IPS-18c (cell line): ENCODE results near the gene IL6R.
A peak's percentile ranks its signal among the peaks of the same experiment; 100 is the strongest.

Source experiments
- H3K4me3 ChIP-seq: 2 replicates; pipeline ENCODE4 v1.7.0; 2013; ENCODE audit warnings: low read depth, mild to moderate bottlenecking, low read length, moderate library complexity; ENCODE audit not compliant: insufficient read depth
- H3K9me3 ChIP-seq: one replicate; pipeline ENCODE4 v1.6.1; 2013; ENCODE audit warnings: mild to moderate bottlenecking, low read length, moderate library complexity; ENCODE audit not compliant: control insufficient read depth, insufficient read depth

The IL6R gene

GRCh38 chr1:154403983-154404382 lies 1.2 kb upstream of the IL6R start:
- no peak overlapping the region for H3K4me3 ChIP-seq
- H3K9me3 ChIP-seq = no peaks in the 10 kb centered on the region

GRCh38 chr1:154404511-154404931 lies 622 bp upstream of the IL6R start:
- H3K9me3 ChIP-seq = no peaks in the 10 kb centered on the region
- H3K4me3 ChIP-seq = no peak overlapping the region

GRCh38 chr1:154405747-154406571 lies 816 bp downstream of the IL6R start:
- Histone ChIP-seq H3K9me3 (no peaks in the 10 kb centered on the region), H3K4me3 (peak overlapping the region; percentile 51)

- H3K4me3 ChIP-seq = no peak overlapping the region
- no peaks in the 10 kb centered on the region for H3K9me3 ChIP-seq
Measured at GRCh38 chr1:154406572-154406879, 1.4 kb downstream of the IL6R start.

GRCh38 chr1:154406886-154407197 lies 1.7 kb downstream of the IL6R start:
- Histone ChIP-seq H3K4me3 (no peak overlapping the region), H3K9me3 (no peaks in the 10 kb centered on the region)

- Histone ChIP-seq H3K4me3 (no peak overlapping the region), H3K9me3 (no peaks in the 10 kb centered on the region)
Measured at GRCh38 chr1:154407198-154408091, 2.3 kb downstream of the IL6R start.

GRCh38 chr1:154408174-154408777 lies 3.1 kb downstream of the IL6R start:
- Histone ChIP-seq H3K9me3 (no peaks in the 10 kb centered on the region), H3K4me3 (no peak overlapping the region)

GRCh38 chr1:154410185-154410827 lies 5.2 kb downstream of the IL6R start:
- H3K4me3 ChIP-seq = no peak overlapping the region
- no peaks in the 10 kb centered on the region for H3K9me3 ChIP-seq

- Histone ChIP-seq H3K9me3 (no peaks in the 10 kb centered on the region), H3K4me3 (no peak overlapping the region)
Measured at GRCh38 chr1:154411525-154411924, 6.4 kb downstream of the IL6R start.

- Histone ChIP-seq H3K4me3 (no peak overlapping the region), H3K9me3 (no peaks in the 10 kb centered on the region)
Measured at GRCh38 chr1:154413177-154413783, 8.1 kb downstream of the IL6R start.

GRCh38 chr1:154414606-154415005 lies 9.5 kb downstream of the IL6R start:
- H3K9me3 ChIP-seq = no peaks in the 10 kb centered on the region
- no peak overlapping the region for H3K4me3 ChIP-seq

GRCh38 chr1:154416471-154417337 lies 11.6 kb downstream of the IL6R start:
- no peak overlapping the region for H3K4me3 ChIP-seq
- no peaks in the 10 kb centered on the region for H3K9me3 ChIP-seq

- Histone ChIP-seq H3K9me3 (no peaks in the 10 kb centered on the region), H3K4me3 (no peak overlapping the region)
Measured at GRCh38 chr1:154417338-154417608, 12.1 kb downstream of the IL6R start.

- H3K9me3 ChIP-seq = no peaks in the 10 kb centered on the region
- H3K4me3 ChIP-seq = no peak overlapping the region
Measured at GRCh38 chr1:154418062-154418921, 13.1 kb downstream of the IL6R start.

- H3K4me3 ChIP-seq = no peak overlapping the region
- no peaks in the 10 kb centered on the region for H3K9me3 ChIP-seq
Measured at GRCh38 chr1:154418923-154419619, 13.9 kb downstream of the IL6R start.
